PC-9 (cell line): ENCODE data around the gene FBXO22. TPM values are rescaled to one million over a fixed set of nuclear protein-coding genes. Genes with fewer than 3 reads are reported as not detected.
A peak's percentile ranks its signal among the peaks of the same experiment; 100 is the strongest.

Source experiments
- BruUV-seq: library from RNA; stranded (reverse); fragments of 400-500 nt; replicated peaks from 2 replicates; lab custom pipeline; 2021; lab: Mats Ljungman, UMichigan
- CTCF ChIA-PET: fragments of 300-600 bp; sonication (Branson Sonifier 250); formaldehyde crosslinking; loops from one replicate; lab custom pipeline; 2022; ENCODE audit warnings: antibody characterized with exemption; lab: Charles Lee
- POLR2A ChIA-PET: fragments of 300-600 bp; sonication (Branson Sonifier 250); formaldehyde crosslinking; loops from one replicate; lab custom pipeline; 2022; ENCODE audit warnings: antibody characterized with exemption; ENCODE audit not compliant: unreplicated experiment; lab: Charles Lee
- DNase-seq, 2 experiments: peaks; one replicate each; pipeline versions ENCODE4 v3.0.0 to v3.0.0-alpha.2; 2015 to 2022; ENCODE audit warnings: mixed read lengths in 1 of 2
- H2AFZ ChIP-seq: fragments of 200-600 bp; sonication (generic); 2 replicates; pipeline ENCODE4 v1.8.1; 2017; ENCODE audit warnings: antibody characterized with exemption
- H3F3A ChIP-seq: fragments of 200-600 bp; sonication (generic); 2 replicates; pipeline ENCODE4 v1.8.1; 2017; ENCODE audit warnings: antibody characterized with exemption, mild to moderate bottlenecking, low read depth; ENCODE audit not compliant: insufficient read depth
- H3K27ac ChIP-seq: fragments of 200-600 bp; sonication (generic); 2 replicates; pipeline ENCODE4 v1.6.1; 2016; ENCODE audit warnings: mixed run types
- H3K27me3 ChIP-seq: fragments of 200-600 bp; sonication (generic); 2 replicates; pipeline ENCODE4 v1.6.1; 2016; ENCODE audit warnings: low read depth, mixed run types; ENCODE audit not compliant: insufficient read depth
- H3K36me3 ChIP-seq: fragments of 200-600 bp; sonication (generic); 2 replicates; pipeline ENCODE4 v1.6.1; 2016; ENCODE audit warnings: low read depth, mixed run types
- H3K4me1 ChIP-seq: fragments of 200-600 bp; sonication (generic); replicated peaks from 2 replicates; pipeline ENCODE4 v1.6.1; 2016; ENCODE audit warnings: mixed run types; ENCODE audit not compliant: insufficient read depth
- H3K4me2 ChIP-seq: fragments of 200-600 bp; sonication (generic); 2 replicates; pipeline ENCODE4 v1.6.1; 2017; ENCODE audit warnings: mixed run types
- H3K4me3 ChIP-seq: fragments of 200-600 bp; sonication (generic); 2 replicates; pipeline ENCODE4 v1.6.1; 2016; ENCODE audit warnings: mixed run types
- H3K79me2 ChIP-seq: fragments of 200-600 bp; sonication (generic); 2 replicates; pipeline ENCODE4 v1.6.1; 2017; ENCODE audit warnings: low read depth, mixed run types
- H3K9me2 ChIP-seq: fragments of 200-600 bp; sonication (generic); 2 replicates; pipeline ENCODE4 v1.8.1; 2017; ENCODE audit warnings: mild to moderate bottlenecking; ENCODE audit not compliant: insufficient read depth
- H3K9me3 ChIP-seq: fragments of 200-600 bp; sonication (generic); 2 replicates; pipeline ENCODE4 v1.8.1; 2016; ENCODE audit warnings: low read depth; ENCODE audit not compliant: insufficient read depth
- H4K20me1 ChIP-seq: fragments of 200-600 bp; sonication (generic); 2 replicates; pipeline ENCODE4 v1.8.1; 2017; ENCODE audit not compliant: insufficient read depth
- EZH2 ChIP-seq: fragments of 200-600 bp; sonication (generic); IDR thresholded peaks from 2 replicates; pipeline ENCODE4 v1.8.0; 2017; ENCODE audit warnings: antibody characterized with exemption, low read depth
- intact Hi-C: fragments of 100-400 bp; cut with micrococcal nuclease; formaldehyde crosslinking; loops from one replicate; pipeline ENCODE4 v1.10.0; 2022; ENCODE audit not compliant: unreplicated experiment
- total RNA-seq: library from RNA; stranded (reverse); gene quantifications from 2 replicates; pipeline ENCODE4 v1.2.3, GENCODE V29; 2021
- TF ChIP-seq, protein P1 (sequence below): fragments of 200-600 bp; sonication (generic); conservative IDR thresholded peaks from 2 replicates; pipeline ENCODE4 v1.6.1; 2017; ENCODE audit warnings: mixed run types, antibody characterized with exemption, mild to moderate bottlenecking, moderate library complexity

FBXO22 gene
- total RNA-seq, 1 experiment from 2014 or later: 37.5 TPM

GRCh38 chr15:75887178-75887577, 16.5 kb upstream of the FBXO22 start:
- H3K27ac ChIP-seq: no peak overlapping the region
- ChIA-PET CTCF (no interaction called here), POLR2A (no interaction called here)
- H3K27me3 ChIP-seq: no peaks in the 10 kb centered on the region
- no peaks in the 10 kb centered on the region for H3K36me3 ChIP-seq
- no peaks in the 10 kb centered on the region for H3K9me2 ChIP-seq
- no peak for DNase-seq
- H3F3A ChIP-seq: 0 out of 2 replicates have a peak, but pooled peaks cover 9% of the 10 kb centered on the region
- no peaks in the 10 kb centered on the region for H4K20me1 ChIP-seq
- no TSS peak for BruUV-seq
- intact Hi-C loops: no loop called here
- TF ChIP-seq, protein P1, sequence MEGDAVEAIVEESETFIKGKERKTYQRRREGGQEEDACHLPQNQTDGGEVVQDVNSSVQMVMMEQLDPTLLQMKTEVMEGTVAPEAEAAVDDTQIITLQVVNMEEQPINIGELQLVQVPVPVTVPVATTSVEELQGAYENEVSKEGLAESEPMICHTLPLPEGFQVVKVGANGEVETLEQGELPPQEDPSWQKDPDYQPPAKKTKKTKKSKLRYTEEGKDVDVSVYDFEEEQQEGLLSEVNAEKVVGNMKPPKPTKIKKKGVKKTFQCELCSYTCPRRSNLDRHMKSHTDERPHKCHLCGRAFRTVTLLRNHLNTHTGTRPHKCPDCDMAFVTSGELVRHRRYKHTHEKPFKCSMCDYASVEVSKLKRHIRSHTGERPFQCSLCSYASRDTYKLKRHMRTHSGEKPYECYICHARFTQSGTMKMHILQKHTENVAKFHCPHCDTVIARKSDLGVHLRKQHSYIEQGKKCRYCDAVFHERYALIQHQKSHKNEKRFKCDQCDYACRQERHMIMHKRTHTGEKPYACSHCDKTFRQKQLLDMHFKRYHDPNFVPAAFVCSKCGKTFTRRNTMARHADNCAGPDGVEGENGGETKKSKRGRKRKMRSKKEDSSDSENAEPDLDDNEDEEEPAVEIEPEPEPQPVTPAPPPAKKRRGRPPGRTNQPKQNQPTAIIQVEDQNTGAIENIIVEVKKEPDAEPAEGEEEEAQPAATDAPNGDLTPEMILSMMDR: no peak
- TF ChIP-seq EZH2: no peak
- H3K4me1 ChIP-seq: peaks cover 17% of the 10 kb centered on the region
- no peaks in the 10 kb centered on the region for H3K79me2 ChIP-seq
- H3K4me2 ChIP-seq: no peak overlapping the region
- H2AFZ ChIP-seq: no peak overlapping the region
- H3K4me3 ChIP-seq: no peak overlapping the region
- no peaks in the 10 kb centered on the region for H3K9me3 ChIP-seq

- DNase-seq: no peak
- Histone ChIP-seq H3K4me2 (peak overlapping the region; percentile 46), H3K27me3 (no peaks in the 10 kb centered on the region), H3K79me2 (no peaks in the 10 kb centered on the region), H3K9me2 (no peaks in the 10 kb centered on the region), H4K20me1 (no peaks in the 10 kb centered on the region), H3K36me3 (no peaks in the 10 kb centered on the region), H3K4me3 (no peak overlapping the region), H3K9me3 (no peaks in the 10 kb centered on the region), H3F3A (peaks cover 9% of the 10 kb centered on the region; the same call in 1 of the 2 replicates), H2AFZ (no peak overlapping the region), H3K27ac (peak overlapping the region; percentile 52), H3K4me1 (peaks cover 19% of the 10 kb centered on the region)
- no peak for TF ChIP-seq EZH2
- TF ChIP-seq, protein P1: no peak
- ChIA-PET CTCF (interaction anchor here (0.6 kb wide), 1 partner anchor 164 kb away, joined by 12 read pairs; no protein-coding TSS in a partner anchor), POLR2A (no interaction called here)
- intact Hi-C loops: no loop called here
- no TSS peak for BruUV-seq
Observed at GRCh38 chr15:75891895-75892294, 11.8 kb upstream of the FBXO22 start.

DNA sequence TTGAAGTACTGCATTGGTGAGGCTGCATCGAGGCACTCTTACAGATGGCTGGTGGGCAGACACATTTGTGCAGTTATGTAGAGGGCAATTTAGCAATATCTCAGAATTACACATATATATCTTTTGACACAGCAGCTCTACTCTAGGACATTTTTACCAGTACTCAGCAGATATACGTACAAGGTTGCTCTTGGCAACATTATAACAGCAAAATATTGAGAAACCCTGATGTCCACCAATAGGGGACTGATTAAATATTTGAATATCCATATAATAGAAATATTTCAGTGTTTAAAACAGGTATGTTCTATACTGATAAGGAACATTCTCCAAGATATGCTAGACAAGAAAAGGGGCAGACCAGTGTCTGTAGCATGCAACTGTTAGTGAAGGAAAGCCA, 7.9 kb upstream of the FBXO22 start:
- Histone ChIP-seq H4K20me1 (no peaks in the 10 kb centered on the region), H3F3A (peaks cover 9% of the 10 kb centered on the region; the same call in 1 of the 2 replicates), H3K36me3 (no peaks in the 10 kb centered on the region), H3K9me3 (no peaks in the 10 kb centered on the region), H3K4me2 (no peak overlapping the region), H3K27ac (no peak overlapping the region), H2AFZ (no peak overlapping the region), H3K79me2 (no peaks in the 10 kb centered on the region), H3K4me3 (no peak overlapping the region), H3K9me2 (no peaks in the 10 kb centered on the region), H3K4me1 (peaks cover 16% of the 10 kb centered on the region), H3K27me3 (no peaks in the 10 kb centered on the region)
- intact Hi-C loops: no loop called here
- DNase-seq: no peak
- no TSS peak for BruUV-seq
- POLR2A ChIA-PET: no interaction called here
- CTCF ChIA-PET: no interaction called here
- no peak for TF ChIP-seq EZH2

DNA sequence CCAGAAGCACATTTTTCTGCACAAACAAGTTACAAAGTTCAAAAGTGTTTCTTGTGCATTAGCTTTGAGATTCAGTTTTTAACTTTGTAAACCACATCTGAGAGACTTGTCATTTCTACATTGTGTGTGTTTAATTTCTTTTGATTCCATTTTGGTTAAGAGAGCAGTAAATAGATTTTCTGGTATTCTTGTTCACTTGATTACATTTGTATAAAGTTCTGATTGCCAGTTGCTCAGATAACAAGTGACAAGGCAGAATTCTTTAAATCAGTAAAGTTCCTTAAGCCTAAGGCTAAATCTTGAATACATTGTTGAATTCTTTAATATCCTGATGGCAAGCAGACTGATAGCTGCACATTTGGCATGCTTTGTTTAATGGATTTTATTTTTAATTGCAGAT, 3.1 kb upstream of the FBXO22 start:
- no peak overlapping the region for H3K4me2 ChIP-seq
- peaks cover 4% of the 10 kb centered on the region; the same call in 1 of the 2 replicates for H3K36me3 ChIP-seq
- TF ChIP-seq, protein P1: no peak
- no peak for TF ChIP-seq EZH2
- H3F3A ChIP-seq: peaks cover 12% of the 10 kb centered on the region; the same call in 1 of the 2 replicates
- no peaks in the 10 kb centered on the region for H4K20me1 ChIP-seq
- H3K4me1 ChIP-seq: peaks cover 16% of the 10 kb centered on the region
- ChIA-PET CTCF (interaction anchor here (0.6 kb wide), 1 partner anchor 92 kb away, joined by 11 read pairs; no protein-coding TSS in a partner anchor), POLR2A (no interaction called here)
- no peaks in the 10 kb centered on the region for H3K9me2 ChIP-seq
- H3K79me2 ChIP-seq: peaks cover 15% of the 10 kb centered on the region
- no peaks in the 10 kb centered on the region for H3K27me3 ChIP-seq
- no peak overlapping the region for H3K27ac ChIP-seq
- intact Hi-C loops: loop anchor here (5.0 kb wide), 1 partner anchor 88 kb away; no protein-coding TSS in a partner anchor
- H3K4me3 ChIP-seq: no peak overlapping the region
- no peaks in the 10 kb centered on the region for H3K9me3 ChIP-seq
- BruUV-seq: no TSS peak
- no peak for DNase-seq
- H2AFZ ChIP-seq: no peak overlapping the region
